ENCODE data around the gene FRY. TPM values are rescaled to one million over a fixed set of nuclear protein-coding genes. Genes with fewer than 3 reads are reported as not detected.

The FRY gene
- total RNA-seq, 1 experiment from 2014 or later, result 1.3 TPM

- Histone ChIP-seq H2AFZ (ENCODE audit: low read length) (no peak overlapping the region), H3K27ac (ENCODE audit: low read length) (no peak overlapping the region), H3K79me2 (ENCODE audit: low read length) (no peaks in the 10 kb centered on the region), H3K4me2 (ENCODE audit: low read length) (no peak overlapping the region), H4K20me1 (ENCODE audit: low read length) (no peaks in the 10 kb centered on the region), H3K9me2 (replicated peaks; ENCODE audit: low read length) (no peaks in the 10 kb centered on the region), H3F3A (ENCODE audit: low read length, unreplicated experiment) (no peaks in the 10 kb centered on the region), H3K9ac (ENCODE audit: low read length) (no peak overlapping the region), H3K9me3 (ENCODE audit: low read length) (no peaks in the 10 kb centered on the region), H3K27me3 (ENCODE audit: low read length) (no peaks in the 10 kb centered on the region), H3K4me3 (ENCODE audit: low read length) (no peak overlapping the region), H3K4me1 (ENCODE audit: insufficient read depth, low read length) (peaks cover 13% of the 10 kb centered on the region), H3K36me3 (ENCODE audit: low read depth, low read length) (no peaks in the 10 kb centered on the region)
- TF ChIP-seq EZH2 (IDR thresholded peaks at IDR 0.05; ENCODE audit: low read length, unreplicated experiment), result no peak
- no peak for TF ChIP-seq EZH2phosphoT487 (IDR thresholded peaks at IDR 0.05; ENCODE audit: borderline replicate concordance, low read length)
- no peak for TF ChIP-seq CTCF (conservative IDR thresholded peaks at IDR 0.05; ENCODE audit: low read depth, low read length)
- DNase-seq (no peak), ATAC-seq (no peak)
- POLR2A ChIA-PET (ENCODE audit: unreplicated experiment), result no interaction called here
- intact Hi-C loops (cut with micrococcal nuclease), result no loop called here
- CTCF ChIA-PET, result no interaction called here
- BruUV-seq (replicated peaks), result no TSS peak
Measured at GRCh38 chr13:32126756-32127155, 95.2 kb downstream of the FRY start.

- no peak overlapping the region for H3K27ac ChIP-seq (ENCODE audit: low read length)
- ChIA-PET CTCF (no interaction called here), POLR2A (ENCODE audit: unreplicated experiment) (no interaction called here)
- H3K9me2 ChIP-seq (replicated peaks; ENCODE audit: low read length), result no peaks in the 10 kb centered on the region
- H3F3A ChIP-seq (ENCODE audit: low read length, unreplicated experiment), result no peaks in the 10 kb centered on the region
- no peak overlapping the region for H3K4me2 ChIP-seq (ENCODE audit: low read length)
- DNase-seq (no peak), ATAC-seq (no peak)
- intact Hi-C loops (cut with micrococcal nuclease), result no loop called here
- H3K4me1 ChIP-seq (ENCODE audit: insufficient read depth, low read length), result peaks cover 13% of the 10 kb centered on the region
- H3K36me3 ChIP-seq (ENCODE audit: low read depth, low read length), result no peaks in the 10 kb centered on the region
- H4K20me1 ChIP-seq (ENCODE audit: low read length), result no peaks in the 10 kb centered on the region
- H3K79me2 ChIP-seq (ENCODE audit: low read length), result no peaks in the 10 kb centered on the region
- H3K4me3 ChIP-seq (ENCODE audit: low read length), result no peak overlapping the region
- H2AFZ ChIP-seq (ENCODE audit: low read length), result no peak overlapping the region
- BruUV-seq (replicated peaks), result no TSS peak
- H3K9me3 ChIP-seq (ENCODE audit: low read length), result no peaks in the 10 kb centered on the region
- no peak for TF ChIP-seq EZH2phosphoT487 (IDR thresholded peaks at IDR 0.05; ENCODE audit: borderline replicate concordance, low read length)
- no peak for TF ChIP-seq CTCF (conservative IDR thresholded peaks at IDR 0.05; ENCODE audit: low read depth, low read length)
- no peak for TF ChIP-seq EZH2 (IDR thresholded peaks at IDR 0.05; ENCODE audit: low read length, unreplicated experiment)
- no peaks in the 10 kb centered on the region for H3K27me3 ChIP-seq (ENCODE audit: low read length)
- no peak overlapping the region for H3K9ac ChIP-seq (ENCODE audit: low read length)
Measured at GRCh38 chr13:32127691-32128090, 96.1 kb downstream of the FRY start.

- Histone ChIP-seq H3K4me3 (ENCODE audit: low read length) (no peak overlapping the region), H3K9ac (ENCODE audit: low read length) (no peak overlapping the region), H3K27ac (ENCODE audit: low read length) (peak overlapping the region; percentile 30), H3K27me3 (ENCODE audit: low read length) (no peaks in the 10 kb centered on the region), H3K9me3 (ENCODE audit: low read length) (no peaks in the 10 kb centered on the region), H4K20me1 (ENCODE audit: low read length) (no peaks in the 10 kb centered on the region), H3K36me3 (ENCODE audit: low read depth, low read length) (no peaks in the 10 kb centered on the region), H3K79me2 (ENCODE audit: low read length) (no peaks in the 10 kb centered on the region), H3K4me2 (ENCODE audit: low read length) (peak overlapping the region; percentile 31), H2AFZ (ENCODE audit: low read length) (0 out of 2 replicates have a peak overlapping the region, but pooled peaks have one; percentile 30), H3F3A (ENCODE audit: low read length, unreplicated experiment) (no peaks in the 10 kb centered on the region), H3K9me2 (replicated peaks; ENCODE audit: low read length) (no peaks in the 10 kb centered on the region), H3K4me1 (ENCODE audit: insufficient read depth, low read length) (peaks cover 16% of the 10 kb centered on the region; the same call in 1 of the 2 replicates)
- intact Hi-C loops (cut with micrococcal nuclease), result no loop called here
- POLR2A ChIA-PET (ENCODE audit: unreplicated experiment), result no interaction called here
- CTCF ChIA-PET, result no interaction called here
- TF ChIP-seq CTCF (conservative IDR thresholded peaks at IDR 0.05; ENCODE audit: low read depth, low read length) (no peak), EZH2 (IDR thresholded peaks at IDR 0.05; ENCODE audit: low read length, unreplicated experiment) (no peak), EZH2phosphoT487 (IDR thresholded peaks at IDR 0.05; ENCODE audit: borderline replicate concordance, low read length) (no peak)
- ATAC-seq (no peak), DNase-seq (peak; percentile 52)
- BruUV-seq (replicated peaks), result no TSS peak
Measured at GRCh38 chr13:32134241-32135055, 102.9 kb downstream of the FRY start.

All from PC-3 (cell line).